Parathyroid adenoma (tissue), 2 donors: ENCODE measurements around the gene TBCCD1.

ENCODE experiments used
- H2AFZ ChIP-seq: fragments of 300-600 bp; sonication (generic); one replicate; pipeline ENCODE4 v1.7.0; 2017; ENCODE audit warnings: antibody characterized with exemption, mild to moderate bottlenecking
- H3K27ac ChIP-seq: fragments of 300-600 bp; sonication (generic); one replicate; pipeline ENCODE4 v1.7.0; 2017
- H3K27me3 ChIP-seq: fragments of 300-600 bp; sonication (generic); one replicate; pipeline ENCODE4 v1.7.0; 2017; ENCODE audit warnings: low read length; ENCODE audit not compliant: control insufficient read depth, insufficient read depth
- H3K36me3 ChIP-seq: fragments of 300-600 bp; sonication (generic); one replicate; pipeline ENCODE4 v1.7.0; 2017; ENCODE audit warnings: low read length; ENCODE audit not compliant: control insufficient read depth, insufficient read depth
- H3K4me1 ChIP-seq: fragments of 300-600 bp; sonication (generic); one replicate; pipeline ENCODE4 v1.7.0; 2017; ENCODE audit warnings: control low read depth
- H3K4me2 ChIP-seq: fragments of 300-600 bp; sonication (generic); one replicate; pipeline ENCODE4 v1.7.0; 2017; ENCODE audit warnings: low read length
- H3K4me3 ChIP-seq: fragments of 300-600 bp; sonication (generic); one replicate; pipeline ENCODE4 v1.7.0; 2017; ENCODE audit warnings: low read depth, low read length
- H3K79me2 ChIP-seq: fragments of 300-600 bp; sonication (generic); one replicate; pipeline ENCODE4 v1.7.0; 2017; ENCODE audit warnings: control low read depth
- H3K9ac ChIP-seq: fragments of 300-600 bp; sonication (generic); one replicate; pipeline ENCODE4 v1.7.0; 2017; ENCODE audit warnings: mild to moderate bottlenecking
- H3K9me3 ChIP-seq: fragments of 300-600 bp; sonication (generic); one replicate; pipeline ENCODE4 v1.7.0; 2017; ENCODE audit warnings: low read length; ENCODE audit not compliant: control insufficient read depth
- TF ChIP-seq, protein P1 (sequence below): fragments of 300-600 bp; sonication (generic); IDR thresholded peaks from one replicate; pipeline ENCODE4 v1.7.0; 2017; ENCODE audit warnings: antibody characterized with exemption, mild to moderate bottlenecking
- donor health status: primary hyperparathyroidism.

TBCCD1 gene

DNA sequence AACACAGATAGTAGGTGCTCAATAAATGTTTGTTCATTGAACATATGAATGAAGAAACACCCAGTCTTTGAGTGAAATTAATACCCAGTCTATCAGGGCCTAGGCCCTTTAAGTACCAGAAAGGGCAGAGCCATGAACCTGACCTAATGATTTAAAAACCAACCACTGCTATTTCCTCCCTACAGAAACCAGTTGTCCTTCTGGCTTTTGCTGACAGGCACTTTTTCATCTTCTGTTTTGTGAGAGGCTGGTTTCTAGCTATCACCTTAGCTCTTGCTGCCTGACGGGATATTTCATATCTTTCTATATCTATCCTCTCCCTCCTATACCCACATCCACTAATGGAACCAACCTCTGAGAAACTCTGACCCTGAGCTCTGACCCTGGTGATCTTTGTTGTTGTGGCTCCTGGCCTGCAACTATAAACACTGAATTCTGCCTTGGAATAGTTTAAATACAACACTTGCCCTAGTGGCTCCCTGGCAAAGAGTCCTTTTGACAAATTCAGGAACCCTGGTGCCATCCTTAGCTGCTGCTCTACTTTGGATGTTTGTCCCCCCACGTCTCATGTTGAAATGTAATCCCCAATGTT lies 41.6 kb upstream of the TBCCD1 start:
- Histone ChIP-seq H3K4me3 (no peak overlapping the region), H3K27ac (no peak overlapping the region), H3K9me3 (no peaks in the 10 kb centered on the region), H3K79me2 (no peaks in the 10 kb centered on the region), H3K9ac (no peak overlapping the region), H3K4me2 (no peak overlapping the region), H3K4me1 (no peaks in the 10 kb centered on the region), H3K36me3 (no peaks in the 10 kb centered on the region), H3K27me3 (no peaks in the 10 kb centered on the region), H2AFZ (no peak overlapping the region)
- TF ChIP-seq, protein P1, sequence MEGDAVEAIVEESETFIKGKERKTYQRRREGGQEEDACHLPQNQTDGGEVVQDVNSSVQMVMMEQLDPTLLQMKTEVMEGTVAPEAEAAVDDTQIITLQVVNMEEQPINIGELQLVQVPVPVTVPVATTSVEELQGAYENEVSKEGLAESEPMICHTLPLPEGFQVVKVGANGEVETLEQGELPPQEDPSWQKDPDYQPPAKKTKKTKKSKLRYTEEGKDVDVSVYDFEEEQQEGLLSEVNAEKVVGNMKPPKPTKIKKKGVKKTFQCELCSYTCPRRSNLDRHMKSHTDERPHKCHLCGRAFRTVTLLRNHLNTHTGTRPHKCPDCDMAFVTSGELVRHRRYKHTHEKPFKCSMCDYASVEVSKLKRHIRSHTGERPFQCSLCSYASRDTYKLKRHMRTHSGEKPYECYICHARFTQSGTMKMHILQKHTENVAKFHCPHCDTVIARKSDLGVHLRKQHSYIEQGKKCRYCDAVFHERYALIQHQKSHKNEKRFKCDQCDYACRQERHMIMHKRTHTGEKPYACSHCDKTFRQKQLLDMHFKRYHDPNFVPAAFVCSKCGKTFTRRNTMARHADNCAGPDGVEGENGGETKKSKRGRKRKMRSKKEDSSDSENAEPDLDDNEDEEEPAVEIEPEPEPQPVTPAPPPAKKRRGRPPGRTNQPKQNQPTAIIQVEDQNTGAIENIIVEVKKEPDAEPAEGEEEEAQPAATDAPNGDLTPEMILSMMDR: no peak

DNA sequence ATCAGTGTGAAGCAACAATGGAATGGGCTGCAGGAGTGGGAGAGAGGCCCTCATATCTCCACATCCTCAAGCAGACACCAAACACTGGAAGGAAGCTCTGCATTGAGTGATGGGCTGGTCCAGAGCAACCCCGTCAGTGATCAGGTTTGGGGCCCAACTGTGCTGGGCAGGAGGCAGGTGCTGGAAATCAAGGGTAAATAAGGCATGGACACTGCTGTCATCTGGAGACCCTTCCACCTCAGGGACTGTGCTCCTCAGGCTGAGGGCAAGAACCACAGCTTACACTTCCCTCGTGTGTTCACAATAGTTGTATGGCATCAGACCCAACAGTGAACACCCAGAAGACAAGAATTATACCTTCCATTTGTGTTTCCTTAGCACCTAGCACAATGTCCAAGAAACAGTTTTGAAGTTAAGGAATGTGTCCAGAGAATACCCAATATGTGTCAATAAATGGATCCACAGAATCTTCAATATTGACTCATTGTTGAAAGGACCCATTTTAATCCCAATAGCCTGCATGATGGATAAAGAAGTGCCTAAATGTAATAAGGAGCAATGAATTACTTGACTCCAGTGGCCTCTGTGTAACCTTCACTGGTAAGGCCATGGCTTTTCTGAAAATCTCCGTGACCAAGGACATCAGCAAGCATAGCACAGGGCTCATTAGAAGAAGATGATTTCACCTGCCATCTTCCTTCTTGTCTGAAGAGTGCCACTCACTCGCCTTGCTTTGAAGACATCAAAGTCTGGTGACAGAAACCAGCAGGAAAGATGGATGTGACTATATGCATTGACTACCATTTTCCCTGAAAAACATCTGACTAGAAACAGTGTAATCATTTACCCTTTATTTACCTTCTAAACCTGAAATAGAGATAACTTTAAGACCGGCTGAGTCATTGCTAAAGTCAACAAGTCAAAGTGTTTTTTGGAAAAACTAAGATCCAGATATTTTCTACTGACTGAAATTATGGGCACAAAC lies 38.7 kb upstream of the TBCCD1 start:
- H3K4me2 ChIP-seq: no peak overlapping the region
- no peak overlapping the region for H3K27ac ChIP-seq
- no peak overlapping the region for H3K4me3 ChIP-seq
- TF ChIP-seq, protein P1: no peak
- H3K4me1 ChIP-seq: no peaks in the 10 kb centered on the region
- no peaks in the 10 kb centered on the region for H3K79me2 ChIP-seq
- H3K9me3 ChIP-seq: no peaks in the 10 kb centered on the region
- no peaks in the 10 kb centered on the region for H3K36me3 ChIP-seq
- no peak overlapping the region for H2AFZ ChIP-seq
- H3K27me3 ChIP-seq: no peaks in the 10 kb centered on the region
- no peak overlapping the region for H3K9ac ChIP-seq

DNA sequence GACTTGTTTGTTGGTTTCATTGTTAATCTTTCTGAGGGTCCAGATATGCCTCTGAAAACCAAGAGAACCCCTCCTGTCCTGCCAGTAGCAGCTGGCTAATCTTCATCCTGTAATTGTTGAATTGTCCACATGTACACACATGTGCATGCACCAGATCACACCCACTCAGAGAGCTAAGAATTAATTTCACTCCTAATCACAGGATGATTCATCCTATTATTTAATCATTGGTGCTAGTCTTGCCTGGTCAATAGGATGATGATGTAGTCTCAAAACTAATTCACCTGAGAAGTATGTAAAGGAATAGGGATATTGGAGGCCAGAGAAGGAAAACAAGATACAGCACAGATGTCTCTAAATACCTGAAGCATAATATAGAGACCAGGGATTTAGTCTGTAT lies 37.9 kb upstream of the TBCCD1 start:
- no peak overlapping the region for H3K27ac ChIP-seq
- no peak overlapping the region for H2AFZ ChIP-seq
- no peak overlapping the region for H3K9ac ChIP-seq
- H3K4me3 ChIP-seq: no peak overlapping the region
- H3K79me2 ChIP-seq: no peaks in the 10 kb centered on the region
- TF ChIP-seq, protein P1: no peak
- H3K4me2 ChIP-seq: no peak overlapping the region
- no peaks in the 10 kb centered on the region for H3K36me3 ChIP-seq
- H3K4me1 ChIP-seq: no peaks in the 10 kb centered on the region
- no peaks in the 10 kb centered on the region for H3K9me3 ChIP-seq
- H3K27me3 ChIP-seq: no peaks in the 10 kb centered on the region

DNA sequence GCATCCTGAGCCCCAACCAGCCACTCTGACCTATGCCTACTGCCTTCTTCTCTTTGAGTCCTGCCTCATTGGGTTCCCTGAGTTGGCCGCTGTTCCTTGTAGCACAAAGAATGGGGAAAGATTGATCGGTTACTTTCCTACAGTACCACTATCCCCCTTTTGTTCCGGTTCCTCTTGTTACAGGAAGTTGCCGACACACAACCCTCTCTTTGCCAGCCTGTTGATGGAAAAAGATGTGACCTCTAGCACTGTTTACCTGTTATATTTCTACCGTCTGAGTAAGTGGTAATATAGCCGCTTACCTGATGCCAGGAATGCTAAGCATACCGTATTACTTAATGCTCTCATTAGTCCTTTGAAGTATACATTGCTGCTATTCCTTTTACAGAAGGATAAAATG lies 36.0 kb upstream of the TBCCD1 start:
- no peaks in the 10 kb centered on the region for H3K36me3 ChIP-seq
- no peak overlapping the region for H3K4me3 ChIP-seq
- no peaks in the 10 kb centered on the region for H3K27me3 ChIP-seq
- H2AFZ ChIP-seq: no peak overlapping the region
- no peak overlapping the region for H3K27ac ChIP-seq
- TF ChIP-seq, protein P1: no peak
- no peaks in the 10 kb centered on the region for H3K9me3 ChIP-seq
- H3K4me1 ChIP-seq: no peaks in the 10 kb centered on the region
- H3K79me2 ChIP-seq: no peaks in the 10 kb centered on the region
- no peak overlapping the region for H3K9ac ChIP-seq
- no peak overlapping the region for H3K4me2 ChIP-seq
